Panc1 (cell line): ENCODE data around the gene SULT2B1. TPM values are rescaled to one million over a fixed set of nuclear protein-coding genes. Genes with fewer than 3 reads are reported as not detected.

ENCODE experiments used
- ATAC-seq: fragments of 200-7000 bp; cut with Tn5 transposase; 2 replicates; pipeline ENCODE4 v1.9.1; 2020; ENCODE audit warnings: mild to moderate bottlenecking, moderate library complexity
- BruUV-seq: library from RNA; stranded (reverse); fragments of 400-500 nt; replicated peaks from 2 replicates; lab custom pipeline; 2021; lab: Mats Ljungman, UMichigan
- CTCF ChIA-PET: fragments of 300-600 bp; sonication (Branson Sonifier 250); formaldehyde crosslinking; loops from one replicate; lab custom pipeline; 2022; ENCODE audit warnings: antibody characterized with exemption; lab: Charles Lee
- POLR2A ChIA-PET: fragments of 300-600 bp; sonication (Branson Sonifier 250); formaldehyde crosslinking; loops from one replicate; lab custom pipeline; 2022; ENCODE audit warnings: antibody characterized with exemption; lab: Charles Lee
- DNase-seq: peaks from one replicate; pipeline ENCODE4 v3.0.0-alpha.2; 2010; ENCODE audit warnings: low read depth, low spot score
- H3K27ac ChIP-seq: 2 replicates; pipeline ENCODE4 v1.5.1; 2011; ENCODE audit warnings: mild to moderate bottlenecking, low read length, inconsistent platforms
- H3K27me3 ChIP-seq: fragments of 200-500 bp; sonication (Bioruptor generic); 2 replicates; pipeline ENCODE4 v1.6.0; 2014; ENCODE audit warnings: low read length, inconsistent platforms; ENCODE audit not compliant: control insufficient read depth, insufficient read depth
- H3K36me3 ChIP-seq: fragments of 200-500 bp; sonication (Bioruptor generic); 2 replicates; pipeline ENCODE4 v1.5.1; 2014; ENCODE audit warnings: inconsistent platforms, mild to moderate bottlenecking, low read length, moderate library complexity; ENCODE audit not compliant: control insufficient read depth, insufficient read depth
- H3K4me1 ChIP-seq: 2 replicates; pipeline ENCODE4 v1.5.1; 2011; ENCODE audit warnings: inconsistent platforms, mild to moderate bottlenecking, low read length, moderate library complexity; ENCODE audit not compliant: control insufficient read depth, insufficient read depth
- H3K4me3 ChIP-seq, 2 experiments: 2 replicates each; pipeline ENCODE4 v1.5.1; 2011 to 2012; ENCODE audit warnings: low read depth in 2 of 2, low read length in 2 of 2, mild to moderate bottlenecking in 2 of 2, inconsistent platforms in 1 of 2, moderate library complexity in 1 of 2
- H3K9me3 ChIP-seq: fragments of 200-500 bp; sonication (Bioruptor generic); 2 replicates; pipeline ENCODE4 v1.5.1; 2014; ENCODE audit warnings: low read depth, mild to moderate bottlenecking, inconsistent platforms, low read length, moderate library complexity; ENCODE audit not compliant: control insufficient read depth, insufficient read depth
- POLR2AphosphoS5 ChIP-seq: IDR thresholded peaks from 2 replicates; pipeline ENCODE4 v1.6.1; 2012; ENCODE audit warnings: mild to moderate bottlenecking, low read depth, low read length, moderate library complexity
- SIN3A ChIP-seq: IDR thresholded peaks from 2 replicates; pipeline ENCODE4 v1.6.1; 2012; ENCODE audit warnings: low read depth, mild to moderate bottlenecking, low read length, moderate library complexity, borderline replicate concordance; ENCODE audit not compliant: insufficient read depth
- TCF7L2 ChIP-seq: IDR thresholded peaks from 2 replicates; pipeline ENCODE4 v1.6.1; 2011; ENCODE audit warnings: mild to moderate bottlenecking, low read depth, low read length, inconsistent platforms
- in situ Hi-C: cut with HindIII; loops from 2 replicates; pipeline ENCODE4 v1.10.0; 2016; ENCODE audit warnings: low sequenced_read_pairs, low pct_unique_long_range_greater_than_20kb
- intact Hi-C: fragments of 100-400 bp; cut with micrococcal nuclease; formaldehyde crosslinking; loops from one replicate; pipeline ENCODE4 v1.10.0; 2022; ENCODE audit not compliant: unreplicated experiment
- total RNA-seq: library from RNA; stranded (reverse); gene quantifications from one replicate; pipeline ENCODE4 v1.2.1, GENCODE V29; 2021; ENCODE audit not compliant: unreplicated experiment
- TF ChIP-seq, protein P1 (sequence below): fragments of 450-650 bp; IDR thresholded peaks from 2 replicates; pipeline ENCODE4 v1.5.1; 2017; ENCODE audit warnings: mild to moderate bottlenecking
- TF ChIP-seq, protein P2 (sequence below), 2 experiments: IDR thresholded peaks; 2 replicates each; pipeline ENCODE4 v1.6.1; 2011 to 2012; ENCODE audit warnings: low read depth in 2 of 2, control low read depth in 1 of 2, low read length in 1 of 2, mild to moderate bottlenecking in 1 of 2, moderate library complexity in 1 of 2; ENCODE audit not compliant: insufficient read depth in 1 of 2

Gene SULT2B1
- total RNA-seq, 1 experiment from 2014 or later, result 3.6 TPM

DNA sequence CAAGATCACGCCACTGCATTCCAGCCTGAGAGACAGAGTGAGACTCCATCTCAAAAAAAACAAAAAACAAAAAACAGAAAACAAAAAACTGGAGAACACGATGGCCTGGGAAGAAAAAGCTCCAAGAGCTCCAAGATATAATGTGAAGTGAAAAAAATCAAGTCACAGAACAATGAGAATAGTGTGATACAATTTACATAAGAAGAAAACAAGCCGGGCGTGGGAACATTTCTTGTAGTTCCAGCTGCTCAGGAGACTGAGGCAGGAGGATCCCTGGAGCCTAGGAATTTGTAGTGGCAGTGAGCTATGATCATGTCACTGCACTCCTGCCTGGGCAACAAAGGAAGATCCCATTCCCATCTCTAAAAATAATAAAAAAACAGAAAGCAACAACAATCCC, 31.8 kb upstream of the SULT2B1 start:
- intact Hi-C loops, result no loop called here
- CTCF ChIA-PET, result no interaction called here

DNA sequence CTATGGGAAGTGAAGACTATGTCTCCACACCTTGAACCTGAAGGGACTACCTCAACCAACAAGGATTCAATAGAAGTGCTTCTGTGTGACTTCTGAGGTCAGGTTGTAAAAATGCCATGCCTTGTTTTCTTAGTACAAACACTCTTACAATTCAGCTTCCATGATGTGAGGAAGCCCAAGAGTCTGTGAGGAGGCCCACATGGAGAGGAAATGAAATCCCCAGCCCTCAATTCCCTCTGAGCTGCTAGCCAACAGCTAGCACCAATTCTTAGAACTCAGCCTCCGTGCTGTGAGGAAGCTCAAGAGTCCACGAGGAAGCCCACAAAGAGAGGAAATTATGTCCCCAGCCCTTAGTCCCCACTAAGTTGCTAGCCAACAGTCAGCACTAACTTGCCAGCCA, 27.8 kb upstream of the SULT2B1 start:
- peaks cover 3% of the 10 kb centered on the region; the same call in 1 of the 2 replicates for H3K9me3 ChIP-seq
- intact Hi-C loops, result no loop called here
- ChIA-PET POLR2A (no interaction called here), CTCF (no interaction called here)
- in situ Hi-C loops, result no loop called here
- TF ChIP-seq SIN3A (no peak), POLR2AphosphoS5 (no peak), TCF7L2 (no peak)
- TF ChIP-seq, protein P1, sequence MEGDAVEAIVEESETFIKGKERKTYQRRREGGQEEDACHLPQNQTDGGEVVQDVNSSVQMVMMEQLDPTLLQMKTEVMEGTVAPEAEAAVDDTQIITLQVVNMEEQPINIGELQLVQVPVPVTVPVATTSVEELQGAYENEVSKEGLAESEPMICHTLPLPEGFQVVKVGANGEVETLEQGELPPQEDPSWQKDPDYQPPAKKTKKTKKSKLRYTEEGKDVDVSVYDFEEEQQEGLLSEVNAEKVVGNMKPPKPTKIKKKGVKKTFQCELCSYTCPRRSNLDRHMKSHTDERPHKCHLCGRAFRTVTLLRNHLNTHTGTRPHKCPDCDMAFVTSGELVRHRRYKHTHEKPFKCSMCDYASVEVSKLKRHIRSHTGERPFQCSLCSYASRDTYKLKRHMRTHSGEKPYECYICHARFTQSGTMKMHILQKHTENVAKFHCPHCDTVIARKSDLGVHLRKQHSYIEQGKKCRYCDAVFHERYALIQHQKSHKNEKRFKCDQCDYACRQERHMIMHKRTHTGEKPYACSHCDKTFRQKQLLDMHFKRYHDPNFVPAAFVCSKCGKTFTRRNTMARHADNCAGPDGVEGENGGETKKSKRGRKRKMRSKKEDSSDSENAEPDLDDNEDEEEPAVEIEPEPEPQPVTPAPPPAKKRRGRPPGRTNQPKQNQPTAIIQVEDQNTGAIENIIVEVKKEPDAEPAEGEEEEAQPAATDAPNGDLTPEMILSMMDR, result no peak
- TF ChIP-seq, protein P2, sequence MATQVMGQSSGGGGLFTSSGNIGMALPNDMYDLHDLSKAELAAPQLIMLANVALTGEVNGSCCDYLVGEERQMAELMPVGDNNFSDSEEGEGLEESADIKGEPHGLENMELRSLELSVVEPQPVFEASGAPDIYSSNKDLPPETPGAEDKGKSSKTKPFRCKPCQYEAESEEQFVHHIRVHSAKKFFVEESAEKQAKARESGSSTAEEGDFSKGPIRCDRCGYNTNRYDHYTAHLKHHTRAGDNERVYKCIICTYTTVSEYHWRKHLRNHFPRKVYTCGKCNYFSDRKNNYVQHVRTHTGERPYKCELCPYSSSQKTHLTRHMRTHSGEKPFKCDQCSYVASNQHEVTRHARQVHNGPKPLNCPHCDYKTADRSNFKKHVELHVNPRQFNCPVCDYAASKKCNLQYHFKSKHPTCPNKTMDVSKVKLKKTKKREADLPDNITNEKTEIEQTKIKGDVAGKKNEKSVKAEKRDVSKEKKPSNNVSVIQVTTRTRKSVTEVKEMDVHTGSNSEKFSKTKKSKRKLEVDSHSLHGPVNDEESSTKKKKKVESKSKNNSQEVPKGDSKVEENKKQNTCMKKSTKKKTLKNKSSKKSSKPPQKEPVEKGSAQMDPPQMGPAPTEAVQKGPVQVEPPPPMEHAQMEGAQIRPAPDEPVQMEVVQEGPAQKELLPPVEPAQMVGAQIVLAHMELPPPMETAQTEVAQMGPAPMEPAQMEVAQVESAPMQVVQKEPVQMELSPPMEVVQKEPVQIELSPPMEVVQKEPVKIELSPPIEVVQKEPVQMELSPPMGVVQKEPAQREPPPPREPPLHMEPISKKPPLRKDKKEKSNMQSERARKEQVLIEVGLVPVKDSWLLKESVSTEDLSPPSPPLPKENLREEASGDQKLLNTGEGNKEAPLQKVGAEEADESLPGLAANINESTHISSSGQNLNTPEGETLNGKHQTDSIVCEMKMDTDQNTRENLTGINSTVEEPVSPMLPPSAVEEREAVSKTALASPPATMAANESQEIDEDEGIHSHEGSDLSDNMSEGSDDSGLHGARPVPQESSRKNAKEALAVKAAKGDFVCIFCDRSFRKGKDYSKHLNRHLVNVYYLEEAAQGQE (IDR thresholded peaks at IDR 0.05; ENCODE audit: insufficient read depth in 1 of 2, low read depth in 2 of 2, low read length in 1 of 2), result no peak
- no peaks in the 10 kb centered on the region for H3K36me3 ChIP-seq
- no peak overlapping the region for H3K27ac ChIP-seq
- no TSS peak for BruUV-seq
- H3K4me3 ChIP-seq, result no peak overlapping the region
- ATAC-seq (no peak), DNase-seq (no peak)
- H3K4me1 ChIP-seq, result no peaks in the 10 kb centered on the region
- no peaks in the 10 kb centered on the region for H3K27me3 ChIP-seq

More for the DNA sequence above, 31.8 kb upstream of the SULT2B1 start:
- no peak for TF ChIP-seq POLR2AphosphoS5
- TF ChIP-seq, protein P1, result no peak
- TF ChIP-seq, protein P2 (IDR thresholded peaks at IDR 0.05; ENCODE audit: insufficient read depth in 1 of 2, low read depth in 2 of 2, low read length in 1 of 2), result no peak
- TF ChIP-seq SIN3A, result no peak
- no peak for TF ChIP-seq TCF7L2
- DNase-seq (no peak), ATAC-seq (no peak)
- H3K27ac ChIP-seq, result no peak overlapping the region
- POLR2A ChIA-PET, result interaction anchor here (0.6 kb wide), 1 partner anchor 43 kb away, joined by 3 read pairs; no protein-coding TSS in a partner anchor
- no peaks in the 10 kb centered on the region; the same call in 1 of the 2 replicates for H3K9me3 ChIP-seq
- no peaks in the 10 kb centered on the region for H3K27me3 ChIP-seq
- no peaks in the 10 kb centered on the region for H3K36me3 ChIP-seq
- no peak overlapping the region for H3K4me3 ChIP-seq
- in situ Hi-C loops, result no loop called here
- H3K4me1 ChIP-seq, result peaks cover 4% of the 10 kb centered on the region; the same call in 1 of the 2 replicates
- BruUV-seq, result no TSS peak
